Lung microvascular endothelial cell (primary cell): Measurements from ENCODE around the gene CHERP. TPM values are rescaled to one million over a fixed set of nuclear protein-coding genes. Genes with fewer than 3 reads are reported as not detected.

Source experiments
- DNase-seq, 2 donors: peaks; one replicate each; pipeline versions ENCODE4 v3.0.0 to v3.0.0-alpha.2; 2010; ENCODE audit warnings: low read depth in 2 of 2
- total RNA-seq: library from RNA; depleted of rRNA; stranded (reverse); fragments of >200 nt; gene quantifications from 2 replicates; pipeline ENCODE4 v1.2.1, GENCODE V29; 2014

Gene CHERP
- total RNA-seq: 3.3 and 5.6 TPM in 2 replicates

GRCh38 chr19:16542045-16542909, at the start of gene CHERP:
CHERP (minus strand) TSS chr19:16542437; CDS start chr19:16542378, 59 bp downstream.
- DNase-seq: peak; percentile 95 to 97

GRCh38 chr19:16590876-16591802, 48.9 kb upstream of the CHERP start:
- no peak for DNase-seq

- no peak for DNase-seq
Observed at GRCh38 chr19:16589917-16590316, 47.7 kb upstream of the CHERP start.

- no peak for DNase-seq
Observed at GRCh38 chr19:16588824-16589577, 46.8 kb upstream of the CHERP start.

- DNase-seq: peak in 1 of 2 donors; percentile 48
Observed at GRCh38 chr19:16587833-16588823, 45.9 kb upstream of the CHERP start.

- DNase-seq: peak in 1 of 2 donors; percentile 24
Observed at GRCh38 chr19:16586991-16587832, 45.0 kb upstream of the CHERP start.

GRCh38 chr19:16586477-16586871, 44.2 kb upstream of the CHERP start:
- no peak for DNase-seq

GRCh38 chr19:16585808-16586476, 43.7 kb upstream of the CHERP start:
- no peak for DNase-seq

GRCh38 chr19:16585094-16585801, 43.0 kb upstream of the CHERP start:
- DNase-seq: no peak

- DNase-seq: peak; percentile 83 to 86
Observed at GRCh38 chr19:16584248-16585093, 42.2 kb upstream of the CHERP start.

- DNase-seq: no peak
Observed at GRCh38 chr19:16582486-16583261, 40.4 kb upstream of the CHERP start.

- DNase-seq: no peak
Observed at GRCh38 chr19:16581971-16582343, 39.7 kb upstream of the CHERP start.

GRCh38 chr19:16581145-16581970, 39.1 kb upstream of the CHERP start:
- DNase-seq: no peak

GRCh38 chr19:16579381-16579780, 37.1 kb upstream of the CHERP start:
- DNase-seq: no peak

- DNase-seq: no peak
Observed at GRCh38 chr19:16577531-16577985, 35.3 kb upstream of the CHERP start.
